Renal pelvis (tissue), 4 donors: ENCODE measurements around the gene BAG3. TPM values are rescaled to one million over a fixed set of nuclear protein-coding genes. Genes with fewer than 3 reads are reported as not detected.

Source experiments
- DNase-seq: peaks from one replicate; pipeline ENCODE4 v3.0.0-alpha.2; 2013
- polyA plus RNA-seq, 3 donors: library from polyadenylated mRNA; unstranded; fragments of 120-200 nt; gene quantifications; one replicate each; pipeline ENCODE4 v1.2.1, GENCODE V29; 2013; ENCODE audit not compliant: insufficient read length in 3 of 3

BAG3 gene
- polyA plus RNA-seq, 3 donors = 29.5 to 35.6 (median 32.3) TPM

DNA sequence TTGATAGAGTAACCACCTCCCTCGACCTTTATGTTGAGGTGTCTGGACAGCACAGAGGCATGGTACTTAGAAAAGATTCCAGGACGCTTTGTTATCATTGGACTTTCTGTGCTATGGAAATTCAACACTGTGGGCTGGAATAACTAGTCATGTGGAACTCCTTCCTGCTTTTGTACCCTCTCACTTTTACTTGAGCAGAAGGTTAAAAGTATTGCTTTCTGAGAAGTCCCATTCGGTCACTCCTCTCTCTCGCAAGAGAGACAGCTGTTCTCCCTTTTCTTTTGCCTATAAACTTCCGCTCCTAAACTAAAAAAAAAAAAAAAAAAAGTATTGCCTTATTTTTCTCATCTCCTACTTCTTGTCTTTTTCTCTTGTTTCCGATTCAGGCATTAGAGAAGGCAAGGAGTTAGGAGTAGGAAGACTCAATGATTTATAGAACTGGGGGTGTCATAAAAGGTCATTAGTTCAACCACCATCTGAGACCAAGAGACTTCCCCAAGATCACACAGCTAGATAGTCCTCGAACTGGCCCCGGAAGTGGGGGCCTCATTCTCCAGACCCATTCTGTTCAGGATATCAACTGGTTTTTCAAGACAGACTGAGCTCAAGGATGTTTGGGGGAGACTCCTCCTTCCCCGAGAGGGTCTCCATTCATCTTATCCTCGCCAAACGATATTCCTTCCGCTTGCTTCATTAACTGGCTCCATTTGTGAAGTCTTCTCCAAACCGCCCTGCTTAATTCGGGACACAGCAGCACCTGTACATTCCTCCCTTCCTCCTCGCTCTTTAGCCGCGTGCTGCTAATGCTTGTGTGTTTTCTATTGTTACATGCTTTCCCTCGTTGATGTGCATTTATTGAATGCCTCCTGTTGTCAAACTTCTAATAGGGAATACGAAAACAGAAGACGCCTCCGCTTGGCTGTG lies 73.7 kb downstream of the BAG3 start:
- DNase-seq = peak; percentile 81

DNA sequence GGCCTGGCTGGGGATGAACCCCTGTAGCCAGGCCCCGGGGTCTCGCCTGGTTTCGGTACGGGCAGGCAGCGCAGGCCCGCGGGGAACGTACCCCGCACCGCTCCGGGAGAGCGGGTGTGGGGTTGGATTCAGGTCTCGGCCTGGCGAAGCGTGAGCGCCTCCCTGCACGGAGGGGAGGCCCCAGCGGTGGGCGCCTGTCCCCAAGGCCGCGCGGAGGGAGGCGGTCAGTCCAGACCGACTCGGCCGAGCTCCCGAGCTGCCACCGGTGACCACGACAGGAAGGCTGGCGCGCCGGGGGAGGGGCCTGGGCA lies 74.3 kb downstream of the BAG3 start:
- no peak for DNase-seq

- peak; percentile 99 for DNase-seq
Measured at GRCh38 chr10:119725828-119726675, 74.9 kb downstream of the BAG3 start, which contains the start of gene INPP5F. INPP5F (plus strand) TSS chr10:119726050; CDS start chr10:119726263, 213 bp downstream.

GRCh38 chr10:119726676-119727261 lies 75.6 kb downstream of the BAG3 start:
- DNase-seq = no peak

Other genes starting within 250 kb of the BAG3 start
- gene RGS10, start 108.7 kb upstream of the BAG3 start, polyA plus RNA-seq = 10 to 100 TPM; 33.0 to 36.7 (median 36.1) TPM
- 100 to 1,000 TPM; 132 to 188 (median 186) TPM for gene TIAL1, start 54.4 kb upstream of the BAG3 start, polyA plus RNA-seq
- gene INPP5F, start 74.7 kb downstream of the BAG3 start, polyA plus RNA-seq = 10 to 100 TPM; 52.0 to 55.0 (median 53.5) TPM
- 10 to 100 TPM; 54.7 to 60.2 (median 58.1) TPM for gene MCMBP, start 221.5 kb downstream of the BAG3 start, polyA plus RNA-seq
- 10 to 100 TPM; 67.7 to 73.6 (median 70.5) TPM for gene SEC23IP, start 241.3 kb downstream of the BAG3 start, polyA plus RNA-seq